Breast epithelium (tissue), 3 donors: ENCODE measurements around the gene CNTNAP2.

Source experiments
- POLR2A ChIP-seq: fragments of 450-650 bp; IDR thresholded peaks from one replicate; pipeline ENCODE4 v1.6.1; 2016; ENCODE audit warnings: antibody characterized with exemption, mild to moderate bottlenecking, moderate library complexity
- POLR2AphosphoS5 ChIP-seq, 3 donors: sonication (generic); formaldehyde crosslinking; IDR thresholded peaks; one replicate each; pipeline ENCODE4 v1.6.1; 2017; ENCODE audit warnings: antibody characterized with exemption in 3 of 3

- TF ChIP-seq POLR2A (no peak), POLR2AphosphoS5 (IDR thresholded peaks at IDR 0.05) (no peak)
Measured at GRCh38 chr7:147968046-147968610, 1851.5 kb downstream of the CNTNAP2 start.
